ENCODE results near the gene NOTCH2.
"Not testable (repeated sequence)": the region's sequence is repeated elsewhere in the genome, so short reads cannot be mapped to it uniquely, and the experiment has no call there.

DNA sequence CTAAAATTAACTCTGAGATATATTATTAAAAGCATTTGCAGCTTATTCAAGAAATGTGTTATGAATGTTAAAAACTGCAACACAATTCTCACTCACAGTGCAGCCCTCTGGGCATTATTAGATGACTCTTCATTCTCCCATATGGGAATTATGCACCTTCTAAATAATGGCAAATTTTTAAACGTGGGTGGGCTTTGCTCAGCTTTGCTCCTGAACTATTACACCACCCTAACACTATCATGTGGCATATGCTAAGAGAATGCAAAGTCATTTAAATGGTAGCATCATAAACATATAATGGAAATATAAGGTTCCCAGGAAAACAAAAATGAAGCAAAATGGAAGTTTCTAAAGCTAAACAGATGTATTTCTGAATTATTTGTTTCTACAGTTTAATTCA, 61.6 kb downstream of the NOTCH2 start:
- TF ChIP-seq, protein P1, sequence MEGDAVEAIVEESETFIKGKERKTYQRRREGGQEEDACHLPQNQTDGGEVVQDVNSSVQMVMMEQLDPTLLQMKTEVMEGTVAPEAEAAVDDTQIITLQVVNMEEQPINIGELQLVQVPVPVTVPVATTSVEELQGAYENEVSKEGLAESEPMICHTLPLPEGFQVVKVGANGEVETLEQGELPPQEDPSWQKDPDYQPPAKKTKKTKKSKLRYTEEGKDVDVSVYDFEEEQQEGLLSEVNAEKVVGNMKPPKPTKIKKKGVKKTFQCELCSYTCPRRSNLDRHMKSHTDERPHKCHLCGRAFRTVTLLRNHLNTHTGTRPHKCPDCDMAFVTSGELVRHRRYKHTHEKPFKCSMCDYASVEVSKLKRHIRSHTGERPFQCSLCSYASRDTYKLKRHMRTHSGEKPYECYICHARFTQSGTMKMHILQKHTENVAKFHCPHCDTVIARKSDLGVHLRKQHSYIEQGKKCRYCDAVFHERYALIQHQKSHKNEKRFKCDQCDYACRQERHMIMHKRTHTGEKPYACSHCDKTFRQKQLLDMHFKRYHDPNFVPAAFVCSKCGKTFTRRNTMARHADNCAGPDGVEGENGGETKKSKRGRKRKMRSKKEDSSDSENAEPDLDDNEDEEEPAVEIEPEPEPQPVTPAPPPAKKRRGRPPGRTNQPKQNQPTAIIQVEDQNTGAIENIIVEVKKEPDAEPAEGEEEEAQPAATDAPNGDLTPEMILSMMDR (IDR thresholded peaks at IDR 0.05) = not testable (repeated sequence)
- TF ChIP-seq EZH2 (IDR thresholded peaks at IDR 0.05; ENCODE audit: borderline replicate concordance, insufficient read depth, low read depth, low read length, poor library complexity, severe bottlenecking) = not testable (repeated sequence)
